HG03442 (cell line): ENCODE results near the gene ALG10B.
A peak's percentile ranks its signal among the peaks of the same experiment; 100 is the strongest.
"Not testable (repeated sequence)": the region's sequence is repeated elsewhere in the genome, so short reads cannot be mapped to it uniquely, and the experiment has no call there.

Experiments
- ATAC-seq: cut with Tn5 transposase; IDR thresholded peaks from one replicate; pipeline ENCODE4 v1.9.1; 2021; ENCODE audit warnings: mild to moderate bottlenecking, moderate library complexity; ENCODE audit not compliant: unreplicated experiment

Gene ALG10B

GRCh38 chr12:38316391-38317129 lies at the start of gene ALG10B:
ALG10B (plus strand) TSS chr12:38316774; CDS start chr12:38316894, 120 bp downstream.
- ATAC-seq: peak; percentile 100

- ATAC-seq: no peak
Observed at GRCh38 chr12:38268612-38269011, 48.0 kb upstream of the ALG10B start.

- no peak for ATAC-seq
Observed at GRCh38 chr12:38269897-38270296, 46.7 kb upstream of the ALG10B start.

- ATAC-seq: no peak
Observed at GRCh38 chr12:38279756-38280155, 36.8 kb upstream of the ALG10B start.

GRCh38 chr12:38282886-38283285 lies 33.7 kb upstream of the ALG10B start:
- no peak for ATAC-seq

GRCh38 chr12:38289396-38289795 lies 27.2 kb upstream of the ALG10B start:
- no peak for ATAC-seq

- no peak for ATAC-seq
Observed at GRCh38 chr12:38291160-38291559, 25.4 kb upstream of the ALG10B start.

GRCh38 chr12:38302972-38303371 lies 13.6 kb upstream of the ALG10B start:
- not testable (repeated sequence) for ATAC-seq

GRCh38 chr12:38321966-38322365 lies 5.4 kb downstream of the ALG10B start:
- not testable (repeated sequence) for ATAC-seq

- ATAC-seq: no peak
Observed at GRCh38 chr12:38324912-38325311, 8.3 kb downstream of the ALG10B start.

- ATAC-seq: no peak
Observed at GRCh38 chr12:38327356-38327755, 10.8 kb downstream of the ALG10B start.

- ATAC-seq: no peak
Observed at GRCh38 chr12:38328306-38328895, 11.8 kb downstream of the ALG10B start.

- not testable (repeated sequence) for ATAC-seq
Observed at GRCh38 chr12:38330414-38330813, 13.8 kb downstream of the ALG10B start.

- ATAC-seq: no peak
Observed at GRCh38 chr12:38332814-38333213, 16.2 kb downstream of the ALG10B start.

GRCh38 chr12:38342444-38342843 lies 25.9 kb downstream of the ALG10B start:
- ATAC-seq: no peak

GRCh38 chr12:38343256-38343655 lies 26.7 kb downstream of the ALG10B start:
- ATAC-seq: not testable (repeated sequence)

GRCh38 chr12:38343916-38344315 lies 27.3 kb downstream of the ALG10B start:
- not testable (repeated sequence) for ATAC-seq

GRCh38 chr12:38350342-38351174 lies 34.0 kb downstream of the ALG10B start:
- ATAC-seq: peak; percentile 99

GRCh38 chr12:38351175-38351508 lies 34.6 kb downstream of the ALG10B start:
- not testable (repeated sequence) for ATAC-seq

- no peak for ATAC-seq
Observed at GRCh38 chr12:38367506-38367905, 50.9 kb downstream of the ALG10B start.

- no peak for ATAC-seq
Observed at GRCh38 chr12:38370311-38370710, 53.7 kb downstream of the ALG10B start.

- ATAC-seq: no peak
Observed at GRCh38 chr12:38373784-38374183, 57.2 kb downstream of the ALG10B start.
